B cell (primary cell): Measurements from ENCODE around the gene ARSJ. TPM values are rescaled to one million over a fixed set of nuclear protein-coding genes. Genes with fewer than 3 reads are reported as not detected.

Experiments used
- ATAC-seq: fragments of 200-7000 bp; cut with Tn5 transposase; one replicate; pipeline ENCODE4 v1.10.0; 2021; ENCODE audit warnings: low read depth, mild to moderate bottlenecking, moderate number of reproducible peaks, moderate library complexity
- CTCF ChIA-PET: fragments of 350-600 bp; sonication (Branson Sonifier 250); formaldehyde crosslinking; loops from one replicate; lab custom pipeline; 2021; ENCODE audit warnings: antibody characterized with exemption, inconsistent platforms; lab: Charles Lee
- POLR2A ChIA-PET: fragments of 350-600 bp; sonication (Branson Sonifier 250); formaldehyde crosslinking; loops from one replicate; lab custom pipeline; 2021; ENCODE audit warnings: antibody characterized with exemption; lab: Charles Lee
- DNase-seq: peaks from one replicate; pipeline ENCODE4 v3.0.0; 2013
- H2AFZ ChIP-seq: 2 replicates; pipeline ENCODE4 v1.6.1; 2012; ENCODE audit warnings: mild to moderate bottlenecking, low read depth, low read length; ENCODE audit not compliant: insufficient read depth, poor library complexity, severe bottlenecking
- H3K27ac ChIP-seq, 2 donors: 1 replicate in 1 of 2; 2 replicates in 1 of 2; pipeline ENCODE4 v1.5.1; 2012 to 2013; ENCODE audit warnings: low read length in 2 of 2, mild to moderate bottlenecking in 2 of 2, moderate library complexity in 1 of 2
- H3K27me3 ChIP-seq, 4 experiments: fragments of 200-600 bp in 1 of 4; sonication (generic) in 1 of 4; replicated peaks in 1 of 4; 1 replicate in 2 of 4; 2 replicates in 2 of 4; pipeline versions ENCODE4 v1.6.1 to v1.7.0; 2013 to 2016; ENCODE audit warnings: low read length in 3 of 4, mild to moderate bottlenecking in 2 of 4, mixed read lengths in 1 of 4, moderate library complexity in 1 of 4; ENCODE audit not compliant: insufficient read depth in 4 of 4, control insufficient read depth in 3 of 4; ENCODE audit errors: control extremely low read depth in 1 of 4
- H3K36me3 ChIP-seq, 2 experiments: replicated peaks in 1 of 2; 1 replicate in 1 of 2; 2 replicates in 1 of 2; pipeline versions ENCODE4 v1.6.1 to v1.7.1; 2013; ENCODE audit warnings: low read length in 1 of 2; ENCODE audit not compliant: insufficient read depth in 2 of 2, control insufficient read depth in 1 of 2; ENCODE audit errors: control extremely low read depth in 1 of 2, extremely low read depth in 1 of 2
- H3K4me1 ChIP-seq, 2 donors: fragments of 200-600 bp in 1 of 2; sonication (generic) in 1 of 2; 1 replicate in 1 of 2; 2 replicates in 1 of 2; pipeline versions ENCODE4 v1.5.1 to v1.6.1; 2013 to 2017; ENCODE audit warnings: low read length in 2 of 2; ENCODE audit not compliant: control insufficient read depth in 2 of 2, insufficient read depth in 2 of 2
- H3K4me2 ChIP-seq: replicated peaks from 2 replicates; pipeline ENCODE3; 2012; ENCODE audit warnings: mild to moderate bottlenecking, low read depth, low read length; ENCODE audit not compliant: poor library complexity, severe bottlenecking
- H3K4me3 ChIP-seq, 5 experiments: fragments of 200-600 bp in 1 of 5; sonication (generic) in 1 of 5; 1 replicate in 3 of 5; 2 replicates in 2 of 5; pipeline versions ENCODE4 v1.5.1 to v1.7.0; 2011 to 2016; ENCODE audit warnings: low read length in 4 of 5, mild to moderate bottlenecking in 4 of 5, low read depth in 2 of 5, control low read depth in 1 of 5, moderate library complexity in 1 of 5; ENCODE audit not compliant: insufficient read depth in 1 of 5; ENCODE audit errors: control extremely low read depth in 1 of 5, extremely low read depth in 1 of 5
- H3K79me2 ChIP-seq: fragments of 200-600 bp; sonication (generic); one replicate; pipeline ENCODE4 v1.6.0; 2016; ENCODE audit warnings: low read length; ENCODE audit not compliant: control insufficient read depth, insufficient read depth
- H3K9ac ChIP-seq: fragments of 200-600 bp; sonication (generic); 2 replicates; pipeline ENCODE4 v1.6.1; 2017; ENCODE audit warnings: mild to moderate bottlenecking, low read length, moderate library complexity
- H3K9me3 ChIP-seq, 3 donors: one replicate each; pipeline versions ENCODE4 v1.6.1 to v1.7.1; 2013; ENCODE audit warnings: low read length in 2 of 3; ENCODE audit not compliant: control insufficient read depth in 2 of 3, insufficient read depth in 1 of 3; ENCODE audit errors: control extremely low read depth in 1 of 3
- H4K20me1 ChIP-seq: 2 replicates; pipeline ENCODE4 v1.6.0; 2012; ENCODE audit warnings: mild to moderate bottlenecking, low read length; ENCODE audit not compliant: insufficient read depth, control insufficient read depth, poor library complexity, severe bottlenecking
- H3K27ac Mint-ChIP-seq: one replicate; pipeline ENCODE4 v1.8.0; 2021; ENCODE audit warnings: mixed read lengths
- H3K27me3 Mint-ChIP-seq: one replicate; pipeline ENCODE4 v1.8.0; 2021; ENCODE audit warnings: mixed read lengths
- H3K4me1 Mint-ChIP-seq: one replicate; pipeline ENCODE4 v1.8.0; 2021; ENCODE audit warnings: mixed read lengths
- H3K4me3 Mint-ChIP-seq: one replicate; pipeline ENCODE4 v1.8.0; 2021; ENCODE audit warnings: mixed read lengths
- H3K9me3 Mint-ChIP-seq: one replicate; pipeline ENCODE4 v1.8.0; 2022; ENCODE audit warnings: mixed read lengths; ENCODE audit not compliant: insufficient read depth
- CTCF ChIP-seq: fragments of 200-600 bp; IDR thresholded peaks from one replicate; pipeline ENCODE4 v1.8.0; 2022; ENCODE audit warnings: antibody characterized with exemption, mild to moderate bottlenecking
- EZH2 ChIP-seq: IDR thresholded peaks from 2 replicates; pipeline ENCODE4 v1.6.1; 2012; ENCODE audit warnings: borderline replicate concordance, low read depth, mild to moderate bottlenecking, moderate library complexity, low read length; ENCODE audit not compliant: insufficient read depth, poor library complexity, severe bottlenecking
- WGBS: methylation state at CpG from one replicate; pipeline ENCODE4 v1.1.5; 2013; ENCODE audit warnings: missing lambda C conversion rate; ENCODE audit not compliant: insufficient coverage; 5-methylcytosine and 5-hydroxymethylcytosine counted together
- intact Hi-C: fragments of 100-400 bp; cut with micrococcal nuclease; formaldehyde crosslinking; loops from one replicate; pipeline ENCODE4 v1.10.0; 2022
- polyA plus RNA-seq: library from polyadenylated mRNA; depleted of rRNA; stranded (reverse); fragments of >200 nt; gene quantifications from 2 replicates; pipeline ENCODE4 v1.2.3, GENCODE V29; 2012
- total RNA-seq, 2 donors: library from RNA; stranded (reverse); fragments of 120-200 nt in 1 of 2; gene quantifications; 1 replicate in 1 of 2; 2 replicates in 1 of 2; pipeline versions ENCODE4 v1.2.3 to v1.2.4, GENCODE V29; 2013 to 2022

The ARSJ gene
- total and polyA plus RNA-seq, 2 donors (not counting 1 experiment from before 2014, with no cell fraction given), result not detected

- DNase-seq, result no peak
- Mint-ChIP-seq H3K4me1 (no peaks in the 10 kb centered on the region), H3K27ac (no peak overlapping the region), H3K9me3 (no peaks in the 10 kb centered on the region), H3K4me3 (no peak overlapping the region), H3K27me3 (no peaks in the 10 kb centered on the region)
- TF ChIP-seq EZH2, result no peak
- TF ChIP-seq CTCF, result no peak
- WGBS, result 39% methylated on average over 3 of the region's 3 CpGs
- no peaks in the 10 kb centered on the region for H3K27me3 ChIP-seq
- intact Hi-C loops, result no loop called here
- ATAC-seq, result no peak
- H3K36me3 ChIP-seq, result no peaks in the 10 kb centered on the region
- no peaks in the 10 kb centered on the region for H4K20me1 ChIP-seq
- ChIA-PET POLR2A (no interaction called here), CTCF (no interaction called here)
- no peak overlapping the region for H3K4me2 ChIP-seq
- H3K9me3 ChIP-seq, result no peaks in the 10 kb centered on the region
- no peak overlapping the region for H3K27ac ChIP-seq
- H3K9ac ChIP-seq, result no peak overlapping the region
- H3K79me2 ChIP-seq, result no peaks in the 10 kb centered on the region
- H2AFZ ChIP-seq, result no peak overlapping the region
- H3K4me1 ChIP-seq, result no peaks in the 10 kb centered on the region
- H3K4me3 ChIP-seq, result no peak overlapping the region
Measured at GRCh38 chr4:113878668-113879067, 100.8 kb downstream of the ARSJ start.

DNA sequence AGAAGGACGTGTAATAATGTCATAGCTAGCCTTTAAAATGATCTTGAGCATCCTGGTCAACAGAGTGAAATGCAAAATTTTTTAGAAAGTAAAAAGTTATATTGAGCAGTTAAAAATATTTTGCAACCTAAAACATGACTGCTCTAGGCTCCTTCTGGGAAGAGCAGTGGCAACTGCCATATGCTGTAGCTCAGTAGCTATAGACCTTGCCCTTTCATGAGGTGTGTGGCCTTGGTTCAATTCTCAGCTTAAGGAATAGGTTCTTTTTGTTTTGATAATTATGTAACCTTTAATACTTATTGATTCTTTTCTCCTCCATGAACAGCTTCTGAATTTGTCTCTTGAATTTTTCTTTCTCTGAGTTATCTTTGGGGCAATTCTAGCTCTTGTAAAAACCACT lies 105.0 kb downstream of the ARSJ start:
- H3K27ac Mint-ChIP-seq, result no peak overlapping the region
- ChIA-PET CTCF (interaction anchor here (1.2 kb wide), 1 partner anchor 12 kb away, joined by 3 read pairs; no protein-coding TSS in a partner anchor), POLR2A (no interaction called here)
- Histone ChIP-seq H3K36me3 (no peaks in the 10 kb centered on the region), H3K27ac (no peak overlapping the region), H3K4me2 (no peak overlapping the region), H3K9me3 (no peaks in the 10 kb centered on the region), H3K79me2 (no peaks in the 10 kb centered on the region), H4K20me1 (no peaks in the 10 kb centered on the region), H2AFZ (no peak overlapping the region), H3K9ac (no peak overlapping the region), H3K27me3 (no peaks in the 10 kb centered on the region), H3K4me1 (peaks cover 4 to 5% of the 10 kb centered on the region in 2 donors), H3K4me3 (no peak overlapping the region)
- ATAC-seq, result no peak
- no peak for DNase-seq
- H3K27me3 Mint-ChIP-seq, result no peaks in the 10 kb centered on the region
- H3K4me3 Mint-ChIP-seq, result no peak overlapping the region
- peaks cover 4% of the 10 kb centered on the region for H3K9me3 Mint-ChIP-seq
- intact Hi-C loops, result loop anchor here (5.0 kb wide), 1 partner anchor 112 kb away; the partner anchor contains the start of gene CAMK2D
- TF ChIP-seq CTCF (no peak), EZH2 (no peak)
- H3K4me1 Mint-ChIP-seq, result peaks cover 10% of the 10 kb centered on the region
- WGBS, result no CpG with 5 or more reads among the region's 1 CpG
